B cell (primary cell): ENCODE data around the gene SEC61A1.

ENCODE experiments used
- CTCF ChIP-seq: fragments of 200-600 bp; IDR thresholded peaks from one replicate; pipeline ENCODE4 v1.8.0; 2022; ENCODE audit warnings: antibody characterized with exemption, mild to moderate bottlenecking
- EZH2 ChIP-seq: IDR thresholded peaks from 2 replicates; pipeline ENCODE4 v1.6.1; 2012; ENCODE audit warnings: borderline replicate concordance, low read depth, mild to moderate bottlenecking, moderate library complexity, low read length; ENCODE audit not compliant: insufficient read depth, poor library complexity, severe bottlenecking

GRCh38 chr3:128098234-128098633, 46.0 kb downstream of the SEC61A1 start:
- TF ChIP-seq CTCF (no peak), EZH2 (no peak)
